KBM-7 (cell line): ENCODE measurements around the gene THEMIS2.
"Not testable (repeated sequence)": the region's sequence is repeated elsewhere in the genome, so short reads cannot be mapped to it uniquely, and the experiment has no call there.

Experiments
- DNase-seq: peaks from one replicate; pipeline ENCODE4 v3.0.0-alpha.2; 2015
- in situ Hi-C: fragments of 300-500 bp; cut with MboI; formaldehyde crosslinking; loops from 2 replicates; pipeline ENCODE4 v1.14.3; 2020; ENCODE audit warnings: low sequenced_read_pairs, low pct_unique_long_range_greater_than_20kb, mixed read lengths

The THEMIS2 gene

DNA sequence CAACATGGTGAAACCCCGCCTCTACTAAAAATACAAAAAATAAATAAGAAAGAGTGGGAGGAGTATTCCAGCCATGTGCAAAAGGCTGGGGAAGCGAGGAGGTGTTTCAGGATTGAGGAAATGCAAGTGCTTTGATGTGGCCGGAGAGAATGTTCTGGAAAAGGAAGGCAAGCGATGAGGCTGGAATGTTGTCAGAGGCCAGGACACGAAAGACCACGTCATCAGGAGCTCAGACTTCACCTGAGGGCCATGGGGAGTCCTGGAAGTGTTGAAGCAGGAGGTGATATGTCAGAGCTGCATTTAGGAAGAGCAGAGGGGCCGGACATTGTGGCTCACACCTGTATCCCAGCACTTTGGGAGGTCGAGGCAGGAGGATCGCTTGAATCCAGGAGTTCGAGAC lies 10.9 kb upstream of the THEMIS2 start:
- no peak for DNase-seq
- in situ Hi-C loops, result loop anchor here (25.0 kb wide), 1 partner anchor 126 kb away; no protein-coding TSS in a partner anchor

DNA sequence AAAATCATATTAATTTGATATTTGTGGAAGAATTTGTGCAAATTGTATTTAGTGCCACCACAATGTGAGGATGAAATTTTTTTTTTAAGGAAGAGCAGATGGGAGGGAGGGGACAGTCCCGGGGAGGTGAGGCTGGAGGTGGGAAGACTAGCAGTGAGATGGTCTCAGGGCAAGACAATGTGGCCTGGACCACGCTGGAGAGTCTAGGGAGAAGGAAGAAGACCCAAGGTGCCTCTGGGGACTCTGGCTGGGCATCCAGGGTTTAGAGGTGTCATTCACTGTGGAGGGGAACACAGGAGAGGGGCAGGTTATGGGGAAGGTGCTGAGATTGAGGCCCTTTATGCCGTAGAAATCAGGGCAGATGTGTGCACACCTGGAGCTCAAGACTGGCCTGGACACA lies 10.3 kb upstream of the THEMIS2 start:
- DNase-seq, result no peak

GRCh38 chr1:27862671-27863537 lies 9.4 kb upstream of the THEMIS2 start:
- in situ Hi-C loops, result loop anchor here (25.0 kb wide), 1 partner anchor 124 kb away; no protein-coding TSS in a partner anchor
- peak; percentile 82 for DNase-seq

More for the DNA sequence above, 10.3 kb upstream of the THEMIS2 start:
- in situ Hi-C loops, result loop anchor here (25.0 kb wide), 1 partner anchor 125 kb away; no protein-coding TSS in a partner anchor

GRCh38 chr1:27863538-27863915 lies 8.8 kb upstream of the THEMIS2 start:
- in situ Hi-C loops, result loop anchor here (25.0 kb wide), 1 partner anchor 124 kb away; no protein-coding TSS in a partner anchor
- no peak for DNase-seq

- in situ Hi-C loops, result loop anchor here (25.0 kb wide), 1 partner anchor 123 kb away; no protein-coding TSS in a partner anchor
- peak; percentile 53 for DNase-seq
These were observed 8.0 kb upstream of the THEMIS2 start for GRCh38 chr1:27864264-27864895.

- in situ Hi-C loops, result loop anchor here (25.0 kb wide), 1 partner anchor 121 kb away; no protein-coding TSS in a partner anchor
- DNase-seq, result no peak
These were observed 6.5 kb upstream of the THEMIS2 start for GRCh38 chr1:27865821-27866220.

- DNase-seq, result no peak
- in situ Hi-C loops, result loop anchor here (25.0 kb wide), 1 partner anchor 119 kb away; no protein-coding TSS in a partner anchor
These were observed 3.8 kb upstream of the THEMIS2 start for GRCh38 chr1:27868556-27868931.

GRCh38 chr1:27868932-27869718 lies 3.2 kb upstream of the THEMIS2 start:
- peak; percentile 88 for DNase-seq
- in situ Hi-C loops, result loop anchor here (25.0 kb wide), 1 partner anchor 118 kb away; no protein-coding TSS in a partner anchor

- in situ Hi-C loops, result loop anchor here (25.0 kb wide), 1 partner anchor 118 kb away; no protein-coding TSS in a partner anchor
These were observed 2.6 kb upstream of the THEMIS2 start for GRCh38 chr1:27869719-27870085.

DNA sequence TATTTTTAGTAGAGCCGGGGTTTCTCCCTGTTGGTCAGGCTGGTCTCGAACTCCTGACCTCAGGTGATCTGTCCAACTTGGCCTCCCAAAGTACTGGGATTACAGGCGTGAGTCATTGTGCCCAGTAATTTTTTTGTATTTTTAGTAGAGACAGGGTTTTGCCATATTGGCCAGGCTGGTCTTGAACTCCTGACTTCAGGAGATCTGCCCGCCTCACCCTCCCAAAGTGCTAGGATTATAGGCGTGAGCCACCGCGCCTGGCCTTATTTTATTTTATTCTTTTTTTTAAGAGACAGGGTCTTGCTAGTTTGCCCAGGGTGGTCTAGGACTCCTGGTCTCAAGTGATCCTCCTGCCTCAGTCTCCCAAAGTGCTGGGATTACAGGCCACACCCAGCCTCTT lies 1.3 kb upstream of the THEMIS2 start:
- in situ Hi-C loops, result loop anchor here (25.0 kb wide), 1 partner anchor 116 kb away; no protein-coding TSS in a partner anchor

More at GRCh38 chr1:27869719-27870085, 2.6 kb upstream of the THEMIS2 start:
- no peak for DNase-seq

GRCh38 chr1:27872802-27873551 lies 633 bp downstream of the THEMIS2 start:
- in situ Hi-C loops, result loop anchor here (25.0 kb wide), 1 partner anchor 114 kb away; no protein-coding TSS in a partner anchor
- DNase-seq, result peak; percentile 24

More for the DNA sequence above, 1.3 kb upstream of the THEMIS2 start:
- not testable (repeated sequence) for DNase-seq

DNA sequence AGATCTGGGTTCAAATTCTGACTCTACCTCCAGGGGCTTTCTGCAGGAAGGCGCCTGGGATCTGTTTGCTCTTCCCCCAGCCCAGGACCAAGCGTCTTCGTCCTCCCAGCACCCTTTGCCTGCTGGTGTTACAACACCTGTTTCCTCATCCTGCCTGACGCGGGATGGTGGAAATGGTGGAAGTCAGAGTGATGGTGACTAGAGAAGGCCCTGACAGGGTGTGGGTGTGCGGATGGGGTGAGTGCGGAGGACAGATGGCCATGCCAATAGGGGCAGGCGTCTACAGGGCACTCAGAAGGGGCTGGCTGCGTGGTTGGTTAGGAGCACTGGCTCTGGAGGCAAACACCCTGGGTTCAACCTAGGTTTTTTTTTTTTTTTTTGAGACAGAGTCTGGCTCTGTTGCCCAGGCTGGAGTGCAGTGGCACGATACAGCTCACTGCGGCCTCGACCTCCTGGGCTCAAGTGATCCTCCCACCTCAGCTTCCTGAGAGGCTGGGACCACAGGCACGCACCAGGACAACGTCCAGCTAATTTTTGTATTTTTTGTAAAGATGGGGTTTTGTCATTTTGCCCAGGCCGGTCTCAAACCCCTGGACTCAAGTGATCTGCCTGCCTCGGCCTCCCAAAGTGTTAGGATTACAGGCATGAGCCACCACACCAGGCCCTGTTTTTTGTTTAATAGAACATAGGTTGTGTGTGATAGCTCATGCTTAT lies 1.5 kb downstream of the THEMIS2 start:
- in situ Hi-C loops, result loop anchor here (25.0 kb wide), 1 partner anchor 113 kb away; no protein-coding TSS in a partner anchor
- DNase-seq, result peak; percentile 28

DNA sequence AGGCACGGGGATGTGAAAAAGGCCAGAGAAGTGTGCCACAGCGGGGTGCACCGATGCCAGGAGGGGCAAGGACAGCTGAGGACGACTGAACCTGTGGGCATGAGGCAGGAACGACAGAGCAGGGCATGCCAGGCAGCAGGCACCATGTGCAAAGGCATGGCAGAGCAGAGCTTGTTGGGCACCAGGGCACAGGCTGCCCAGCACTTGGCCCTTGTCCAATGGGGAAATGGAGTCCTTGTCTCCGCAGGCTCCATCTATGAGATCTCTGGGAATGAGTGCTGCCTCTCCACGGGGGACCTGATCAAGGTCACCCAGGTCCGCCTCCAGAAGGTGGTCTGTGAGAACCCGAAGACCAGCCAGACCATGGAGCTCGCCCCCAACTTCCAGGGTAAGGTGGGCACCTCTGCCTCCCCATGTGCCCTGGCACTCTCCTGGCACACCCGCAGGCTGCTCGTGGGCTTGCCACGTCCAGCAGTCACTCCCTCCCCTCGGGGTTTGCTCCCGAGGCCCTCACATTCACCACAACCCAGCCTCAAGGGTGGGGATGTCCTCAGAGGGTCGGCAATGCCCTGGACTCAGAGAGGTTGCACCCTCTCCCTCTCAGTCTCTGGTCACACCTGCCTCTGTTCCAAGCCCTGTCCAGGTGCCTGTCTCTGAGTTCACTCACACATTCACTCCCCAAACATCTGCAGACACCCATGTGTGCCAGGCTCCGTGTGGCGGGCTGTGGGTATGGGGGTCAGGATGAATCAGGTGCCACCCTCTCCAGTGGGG lies 4.2 kb downstream of the THEMIS2 start:
- in situ Hi-C loops, result no loop called here
- no peak for DNase-seq

DNA sequence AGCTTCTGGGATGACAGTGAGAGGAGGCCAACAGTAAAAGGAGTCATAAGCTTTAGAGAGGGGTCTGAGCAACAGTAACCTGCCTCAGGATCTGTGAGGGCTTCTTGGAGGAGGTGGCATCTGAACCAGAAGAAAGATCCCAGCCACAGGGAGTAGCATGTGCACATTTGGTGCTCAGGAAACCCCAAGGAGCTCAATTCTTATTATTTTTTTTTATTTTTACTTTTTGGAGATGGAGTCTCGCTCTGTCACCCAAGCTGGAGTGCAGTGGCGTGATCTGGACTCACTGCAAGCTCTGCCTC lies 4.7 kb downstream of the THEMIS2 start:
- no peak for DNase-seq
- in situ Hi-C loops, result no loop called here

DNA sequence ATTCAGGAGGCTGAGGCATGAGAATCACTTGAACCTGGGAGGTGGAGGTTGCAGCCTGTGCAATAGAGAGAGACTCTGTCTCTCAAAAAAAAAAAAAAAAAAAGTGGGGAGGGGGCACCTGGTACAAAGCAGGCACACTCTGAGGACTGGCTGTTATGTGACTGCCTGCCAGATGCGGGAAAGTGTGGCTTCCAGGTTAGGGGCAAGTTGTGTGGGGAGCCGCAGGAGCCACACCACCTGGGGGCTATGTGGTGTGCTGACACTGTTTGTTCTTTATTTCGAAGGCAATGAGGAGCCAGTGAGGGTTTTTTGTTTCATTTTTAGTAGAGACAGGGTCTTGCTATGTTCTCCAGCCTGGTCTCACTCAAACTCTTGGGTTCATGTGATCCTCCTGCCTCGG lies 5.7 kb downstream of the THEMIS2 start:
- in situ Hi-C loops, result no loop called here

DNA sequence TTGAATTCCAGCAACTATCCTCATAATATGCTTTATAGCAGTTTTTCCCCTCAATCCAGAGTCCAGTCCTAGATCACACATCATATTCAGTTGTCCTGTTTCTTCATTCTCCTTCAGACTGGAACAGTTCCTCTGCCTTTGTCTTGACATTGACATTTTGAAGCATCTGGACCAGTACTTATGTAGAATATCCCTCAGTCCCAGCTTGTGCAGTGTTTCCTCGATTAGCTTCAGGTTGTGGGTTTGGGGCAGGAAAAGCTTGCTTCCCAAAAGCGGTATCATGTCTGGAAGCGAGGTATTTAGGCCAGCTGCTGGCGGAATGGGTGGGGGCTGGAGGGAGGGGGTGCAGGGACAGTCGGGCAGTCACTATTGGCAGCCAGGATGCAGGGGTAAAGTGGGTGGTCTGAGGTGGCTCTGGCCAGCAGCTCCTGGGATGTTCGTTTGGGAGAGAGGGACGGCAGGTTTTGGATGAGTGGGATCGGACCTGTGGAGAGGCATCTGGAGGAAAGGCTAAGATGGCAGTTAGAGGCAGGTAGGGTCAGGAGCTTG lies 6.5 kb downstream of the THEMIS2 start:
- no peak for DNase-seq
- in situ Hi-C loops, result no loop called here

More for the DNA sequence above, 5.7 kb downstream of the THEMIS2 start:
- DNase-seq, result no peak
